Endothelial cell of umbilical vein (primary cell): ENCODE data around the gene TREX2. TPM values are rescaled to one million over a fixed set of nuclear protein-coding genes. Genes with fewer than 3 reads are reported as not detected.

ENCODE experiments used
- BruUV-seq: library from RNA; stranded (reverse); fragments of 400-500 nt; replicated peaks from 2 replicates; lab custom pipeline; 2021; lab: Mats Ljungman, UMichigan
- CTCF ChIA-PET: fragments of 300-600, 350-600 bp; sonication (Branson Sonifier 250); formaldehyde crosslinking; loops from one replicate; lab custom pipeline; 2021; ENCODE audit warnings: antibody characterized with exemption, inconsistent platforms; lab: Charles Lee
- POLR2A ChIA-PET: fragments of 300-600, 350-600 bp; sonication (Branson Sonifier 250); formaldehyde crosslinking; loops from one replicate; lab custom pipeline; 2021; ENCODE audit warnings: antibody characterized with exemption, inconsistent platforms; lab: Charles Lee
- DNase-seq: peaks from one replicate; pipeline ENCODE4 v3.0.0-alpha.2; 2011; ENCODE audit warnings: low read depth, low spot score
- FAIRE-seq: peaks from 2 replicates; lab custom pipeline; 2011; peaks lifted over from hg19 to GRCh38; lab: Jason Lieb, UNC
- H2AFZ ChIP-seq: 2 replicates; pipeline ENCODE4 v1.6.0; 2012; ENCODE audit warnings: low read depth, low read length, control low read depth, inconsistent platforms
- H3K27ac ChIP-seq: 2 replicates; pipeline ENCODE4 v1.5.1; 2011; ENCODE audit warnings: low read depth, mild to moderate bottlenecking, control low read depth, low read length, moderate library complexity; ENCODE audit not compliant: insufficient read depth
- H3K27me3 ChIP-seq, 2 experiments: 2 replicates each; pipeline versions ENCODE4 v1.6.0 to v1.6.1; 2011; ENCODE audit warnings: low read length in 2 of 2, mixed read lengths in 1 of 2; ENCODE audit not compliant: control insufficient read depth in 2 of 2, insufficient read depth in 2 of 2
- H3K36me3 ChIP-seq, 2 experiments: 2 replicates in 1 of 2; 3 replicates in 1 of 2; pipeline ENCODE4 v1.5.1; 2011; ENCODE audit warnings: low read length in 2 of 2, mild to moderate bottlenecking in 1 of 2, moderate library complexity in 1 of 2; ENCODE audit not compliant: control insufficient read depth in 2 of 2, insufficient read depth in 2 of 2; ENCODE audit errors: extremely low read depth in 1 of 2
- H3K4me1 ChIP-seq: 3 replicates; pipeline ENCODE4 v1.5.1; 2011; ENCODE audit warnings: mild to moderate bottlenecking, low read length; ENCODE audit not compliant: control insufficient read depth, insufficient read depth; ENCODE audit errors: extremely low read depth
- H3K4me2 ChIP-seq: 2 replicates; pipeline ENCODE4 v1.6.1; 2011; ENCODE audit warnings: low read length, control low read depth, mixed read lengths; ENCODE audit not compliant: insufficient read depth
- H3K4me3 ChIP-seq, 3 experiments: fragments of 200-600 bp in 1 of 3; sonication (generic), shearing (Covaris generic) in 1 of 3; replicated peaks in 1 of 3; 2 replicates each; pipeline ENCODE4 v1.5.1; 2011 to 2016; ENCODE audit warnings: control low read depth in 3 of 3, low read length in 3 of 3, mild to moderate bottlenecking in 2 of 3, inconsistent platforms in 1 of 3, low read depth in 1 of 3, moderate library complexity in 1 of 3; ENCODE audit not compliant: insufficient read depth in 1 of 3
- H3K79me2 ChIP-seq: 2 replicates; pipeline ENCODE4 v1.6.0; 2012; ENCODE audit warnings: low read length, inconsistent platforms; ENCODE audit not compliant: control insufficient read depth, insufficient read depth
- H3K9ac ChIP-seq: replicated peaks from 2 replicates; pipeline ENCODE3; 2011; ENCODE audit warnings: low read length, control low read depth; ENCODE audit not compliant: insufficient read depth; ENCODE audit errors: extremely low read depth
- H3K9me1 ChIP-seq: replicated peaks from 3 replicates; pipeline ENCODE4 v1.6.0; 2011; ENCODE audit warnings: mild to moderate bottlenecking, low read length; ENCODE audit not compliant: control insufficient read depth, insufficient read depth; ENCODE audit errors: extremely low read depth
- H3K9me3 ChIP-seq: replicated peaks from 2 replicates; pipeline ENCODE4 v1.5.1; 2012; ENCODE audit warnings: low read length, inconsistent platforms; ENCODE audit not compliant: control insufficient read depth, insufficient read depth
- H4K20me1 ChIP-seq: replicated peaks from 2 replicates; pipeline ENCODE3; 2011; ENCODE audit warnings: mild to moderate bottlenecking, low read length; ENCODE audit not compliant: control insufficient read depth, insufficient read depth; ENCODE audit errors: extremely low read depth
- EZH2 ChIP-seq: IDR thresholded peaks from 2 replicates; pipeline ENCODE4 v1.6.1; 2012; ENCODE audit warnings: borderline replicate concordance, low read depth, mild to moderate bottlenecking, moderate library complexity, low read length, inconsistent platforms; ENCODE audit not compliant: severe bottlenecking
- GATA2 ChIP-seq: IDR thresholded peaks from 2 replicates; pipeline ENCODE4 v1.7.0; 2011; ENCODE audit warnings: low read depth, mild to moderate bottlenecking, moderate library complexity, mixed read lengths, low read length; ENCODE audit not compliant: insufficient read length, insufficient read depth
- JUN ChIP-seq: IDR thresholded peaks from 2 replicates; pipeline ENCODE4 v1.6.1; 2011; ENCODE audit warnings: borderline replicate concordance, low read depth; ENCODE audit not compliant: insufficient read length, insufficient read depth
- MYC ChIP-seq: IDR thresholded peaks from one replicate; pipeline ENCODE4 v1.6.1; 2011; ENCODE audit warnings: mild to moderate bottlenecking, low read depth, low read length
- POLR2A ChIP-seq: IDR thresholded peaks from 2 replicates; pipeline ENCODE4 v1.6.1; 2012; ENCODE audit warnings: low read depth, mild to moderate bottlenecking, control low read depth, low read length
- POLR2AphosphoS5 ChIP-seq: IDR thresholded peaks from 2 replicates; pipeline ENCODE4 v1.6.1; 2012; ENCODE audit warnings: low read depth, mild to moderate bottlenecking, control low read depth, low read length, moderate library complexity; ENCODE audit not compliant: insufficient read depth
- dilution Hi-C: fragments of 300-500 bp; cut with MboI; formaldehyde crosslinking; loops from one replicate; pipeline ENCODE4 v1.15.0; 2019; ENCODE audit warnings: low sequenced_read_pairs; ENCODE audit not compliant: extremely low pct_ligation_motif_present
- intact Hi-C: fragments of 100-400 bp; cut with micrococcal nuclease; formaldehyde crosslinking; loops from one replicate; pipeline ENCODE4 v1.10.0; 2022
- polyA plus RNA-seq, 4 experiments: library from polyadenylated mRNA; depleted of rRNA in 3 of 4; stranded (reverse) in 3 of 4; unstranded in 1 of 4; fragments of >200 nt; gene quantifications; 2 replicates each; pipeline versions ENCODE4 v1.2.1 to v1.2.3, GENCODE V29; 2011 to 2012; ENCODE audit warnings: missing spikeins in 1 of 4
- total RNA-seq: library from RNA; stranded (reverse); gene quantifications from 2 replicates; pipeline ENCODE4 v1.2.3, GENCODE V29; 2021
- TF ChIP-seq, protein P1 (sequence below): IDR thresholded peaks from 2 replicates; pipeline ENCODE4 v1.6.1; 2011; ENCODE audit not compliant: insufficient read depth, insufficient read length

Gene TREX2
- total and polyA plus RNA-seq, 2 donors (not counting 3 experiments of a cell fraction or from before 2014, with no cell fraction given) = 0.82 to 0.99 TPM

DNA sequence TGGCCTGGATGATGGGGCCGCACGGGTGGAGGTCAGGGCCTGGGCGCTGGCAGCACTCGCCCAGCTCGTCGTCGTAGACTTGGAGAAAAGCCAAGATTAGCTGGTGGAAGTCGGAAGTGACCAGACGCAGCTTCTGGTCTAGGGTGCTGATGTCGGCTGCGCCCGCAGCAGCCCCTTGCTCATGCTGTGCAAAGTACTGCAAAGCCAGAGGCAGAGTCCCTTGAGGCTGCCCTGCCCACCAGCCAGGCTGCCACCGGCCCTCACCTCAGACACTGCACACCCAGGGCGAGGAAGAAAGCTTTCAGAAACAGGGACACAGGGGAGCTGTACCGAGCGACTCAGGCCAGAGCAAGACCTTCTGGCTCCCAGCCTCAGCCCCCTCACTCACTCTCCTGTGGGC, 9.7 kb upstream of the TREX2 start:
- Histone ChIP-seq H3K4me3 (no peak overlapping the region), H3K79me2 (no peaks in the 10 kb centered on the region), H3K9me1 (no peaks in the 10 kb centered on the region), H3K4me2 (no peak overlapping the region), H3K9me3 (no peaks in the 10 kb centered on the region), H3K27ac (no peak overlapping the region), H4K20me1 (no peaks in the 10 kb centered on the region), H3K36me3 (no peaks in the 10 kb centered on the region), H3K9ac (no peak overlapping the region), H3K27me3 (no peaks in the 10 kb centered on the region), H2AFZ (no peak overlapping the region), H3K4me1 (peaks cover 5% of the 10 kb centered on the region)
- CTCF ChIA-PET = interaction anchor here (0.6 kb wide), 1 partner anchor 67 kb away, joined by 3 read pairs; no protein-coding TSS in a partner anchor
- FAIRE-seq (no peak), DNase-seq (no peak)
- intact Hi-C loops = no loop called here
- dilution Hi-C loops = no loop called here
- no TSS peak for BruUV-seq
- TF ChIP-seq POLR2A = no peak
- no peak for TF ChIP-seq POLR2AphosphoS5
- no peak for TF ChIP-seq JUN
- TF ChIP-seq MYC = no peak
- POLR2A ChIA-PET = no interaction called here

DNA sequence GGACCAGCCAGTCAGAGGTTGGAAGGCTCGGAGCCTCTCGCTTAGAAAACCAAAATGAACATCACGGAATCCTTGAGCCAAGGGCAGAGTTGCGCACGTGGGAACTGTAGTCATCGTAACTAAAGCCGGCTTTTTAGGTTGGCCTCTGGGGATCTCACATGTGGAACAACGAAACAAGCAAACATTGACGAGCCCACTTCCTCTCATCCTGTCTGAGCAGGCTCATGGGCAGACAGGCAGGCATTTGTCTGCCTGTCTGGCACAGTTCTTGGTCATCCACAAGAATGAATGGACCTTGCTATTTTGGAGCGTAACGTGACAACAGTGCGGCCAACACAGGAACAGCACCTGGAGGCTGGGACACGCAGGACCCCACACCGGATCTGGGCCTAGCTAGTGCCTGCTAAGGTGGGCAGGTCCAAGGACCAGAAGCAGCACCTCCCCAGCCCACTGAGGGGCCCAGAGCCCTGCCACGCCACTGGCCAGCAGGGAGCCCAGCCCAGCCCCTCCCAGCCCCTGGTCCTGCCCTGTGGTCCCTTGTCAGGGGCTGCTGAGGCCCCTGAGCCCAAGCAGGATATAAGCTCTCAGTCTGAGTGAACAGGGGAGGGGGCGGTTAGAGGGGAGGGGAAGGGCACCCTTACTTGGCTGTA, 9.2 kb upstream of the TREX2 start:
- Histone ChIP-seq H3K9me3 (no peaks in the 10 kb centered on the region), H3K27me3 (no peaks in the 10 kb centered on the region), H3K9ac (no peak overlapping the region), H2AFZ (no peak overlapping the region), H3K4me1 (peaks cover 5% of the 10 kb centered on the region), H3K4me2 (no peak overlapping the region), H3K79me2 (no peaks in the 10 kb centered on the region), H4K20me1 (no peaks in the 10 kb centered on the region), H3K9me1 (no peaks in the 10 kb centered on the region), H3K36me3 (no peaks in the 10 kb centered on the region), H3K4me3 (no peak overlapping the region), H3K27ac (no peak overlapping the region)
- DNase-seq (no peak), FAIRE-seq (no peak)
- intact Hi-C loops = no loop called here
- CTCF ChIA-PET = interaction anchor here (0.6 kb wide), 1 partner anchor 67 kb away, joined by 3 read pairs; no protein-coding TSS in a partner anchor
- POLR2A ChIA-PET = no interaction called here
- no peak for TF ChIP-seq POLR2A
- no peak for TF ChIP-seq POLR2AphosphoS5
- TF ChIP-seq, protein P1, sequence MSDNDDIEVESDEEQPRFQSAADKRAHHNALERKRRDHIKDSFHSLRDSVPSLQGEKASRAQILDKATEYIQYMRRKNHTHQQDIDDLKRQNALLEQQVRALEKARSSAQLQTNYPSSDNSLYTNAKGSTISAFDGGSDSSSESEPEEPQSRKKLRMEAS = no peak
- TF ChIP-seq MYC = no peak
- no peak for TF ChIP-seq EZH2
- TF ChIP-seq JUN = no peak
- TF ChIP-seq GATA2 = no peak
- dilution Hi-C loops = no loop called here
- BruUV-seq = no TSS peak
